ENCODE measurements around the gene MID1.
"Not testable (repeated sequence)": the region's sequence is repeated elsewhere in the genome, so short reads cannot be mapped to it uniquely, and the experiment has no call there.

The MID1 gene

GRCh38 chrX:10617186-10617998, 3.0 kb downstream of the MID1 start:
- no peak for DNase-seq

- no peak for DNase-seq
Observed at GRCh38 chrX:10615931-10616774, 4.2 kb downstream of the MID1 start.

GRCh38 chrX:10612215-10612614, 8.2 kb downstream of the MID1 start:
- no peak for DNase-seq

GRCh38 chrX:10611441-10612090, 8.8 kb downstream of the MID1 start:
- no peak for DNase-seq

GRCh38 chrX:10608099-10608498, 12.3 kb downstream of the MID1 start:
- no peak for DNase-seq

GRCh38 chrX:10607233-10607632, 13.2 kb downstream of the MID1 start:
- no peak for DNase-seq

- no peak for DNase-seq
Observed at GRCh38 chrX:10603612-10604011, 16.8 kb downstream of the MID1 start.

GRCh38 chrX:10602646-10603045, 17.7 kb downstream of the MID1 start:
- no peak for DNase-seq

- DNase-seq, result no peak
Observed at GRCh38 chrX:10600479-10600878, 19.9 kb downstream of the MID1 start.

GRCh38 chrX:10598540-10598939, 21.8 kb downstream of the MID1 start:
- DNase-seq, result no peak

- no peak for DNase-seq
Observed at GRCh38 chrX:10597871-10598270, 22.5 kb downstream of the MID1 start.

- no peak for DNase-seq
Observed at GRCh38 chrX:10591363-10592335, 28.7 kb downstream of the MID1 start.

GRCh38 chrX:10589787-10590186, 30.6 kb downstream of the MID1 start:
- DNase-seq, result not testable (repeated sequence)

- DNase-seq, result no peak
Observed at GRCh38 chrX:10589098-10589497, 31.3 kb downstream of the MID1 start.

GRCh38 chrX:10584882-10585281, 35.5 kb downstream of the MID1 start:
- DNase-seq, result not testable (repeated sequence)

- no peak for DNase-seq
Observed at GRCh38 chrX:10582945-10583344, 37.4 kb downstream of the MID1 start.

- DNase-seq, result no peak
Observed at GRCh38 chrX:10582215-10582733, 38.1 kb downstream of the MID1 start.

- DNase-seq, result no peak
Observed at GRCh38 chrX:10579112-10580011, 41.0 kb downstream of the MID1 start.

- no peak for DNase-seq
Observed at GRCh38 chrX:10578527-10578926, 41.9 kb downstream of the MID1 start.

- no peak for DNase-seq
Observed at GRCh38 chrX:10577853-10578252, 42.5 kb downstream of the MID1 start.

Measured in activated CD4-positive, CD25-positive, alpha-beta regulatory T cell treated with anti-CD3 and anti-CD28 coated beads, Interleukin-2, amount 50 U/mL, for 72 hours (primary cell).